GM23338 (cell line): ENCODE data around the gene LRMDA. TPM values are rescaled to one million over a fixed set of nuclear protein-coding genes. Genes with fewer than 3 reads are reported as not detected.

Experiments
- ATAC-seq: fragments of 200-7000 bp; cut with Tn5 transposase; 3 replicates; pipeline ENCODE4 v1.9.1; 2020
- DNase-seq: peaks from one replicate; pipeline ENCODE4 v3.0.0-alpha.2; 2015; ENCODE audit warnings: low spot score
- H2AFZ ChIP-seq: fragments of 200-600 bp; sonication (generic); 2 replicates; pipeline ENCODE4 v1.8.0; 2016; ENCODE audit warnings: antibody characterized with exemption, mild to moderate bottlenecking, moderate library complexity
- H3F3A ChIP-seq: fragments of 200-600 bp; sonication (generic); replicated peaks from 2 replicates; pipeline ENCODE4 v1.8.0; 2017; ENCODE audit warnings: antibody characterized with exemption, mixed run types, low read depth
- H3K27ac ChIP-seq: fragments of 200-600 bp; sonication (generic); 2 replicates; pipeline ENCODE4 v1.6.1; 2016; ENCODE audit warnings: low read depth
- H3K27me3 ChIP-seq: fragments of 200-600 bp; sonication (generic); 2 replicates; pipeline ENCODE4 v1.8.0; 2016; ENCODE audit warnings: mild to moderate bottlenecking, mixed run types, moderate library complexity; ENCODE audit not compliant: insufficient read depth
- H3K36me3 ChIP-seq: fragments of 200-600 bp; sonication (generic); 2 replicates; pipeline ENCODE4 v1.8.0; 2016; ENCODE audit warnings: mild to moderate bottlenecking; ENCODE audit not compliant: insufficient read depth
- H3K4me1 ChIP-seq: fragments of 200-600 bp; sonication (generic); 2 replicates; pipeline ENCODE4 v1.8.0; 2016; ENCODE audit warnings: mild to moderate bottlenecking, moderate library complexity; ENCODE audit not compliant: insufficient read depth
- H3K4me2 ChIP-seq: fragments of 200-600 bp; sonication (generic); 2 replicates; pipeline ENCODE4 v1.7.1; 2017; ENCODE audit warnings: mixed run types
- H3K4me3 ChIP-seq: fragments of 200-600 bp; sonication (generic); 2 replicates; pipeline ENCODE4 v1.6.1; 2016; ENCODE audit warnings: mixed run types
- H3K79me2 ChIP-seq: fragments of 200-600 bp; sonication (generic); replicated peaks from 2 replicates; pipeline ENCODE4 v1.8.0; 2017; ENCODE audit warnings: mild to moderate bottlenecking; ENCODE audit not compliant: insufficient read depth
- H3K9me2 ChIP-seq: fragments of 200-600 bp; sonication (generic); 2 replicates; pipeline ENCODE4 v1.8.0; 2017; ENCODE audit not compliant: insufficient read depth
- H4K20me1 ChIP-seq: fragments of 200-600 bp; sonication (generic); replicated peaks from 2 replicates; pipeline ENCODE4 v1.8.0; 2017; ENCODE audit warnings: mild to moderate bottlenecking; ENCODE audit not compliant: insufficient read depth
- H3K27ac Mint-ChIP-seq: 2 replicates; pipeline ENCODE4 v1.8.0; 2020; ENCODE audit warnings: inconsistent platforms, mild to moderate bottlenecking, moderate library complexity, mixed read lengths
- H3K27me3 Mint-ChIP-seq: 3 replicates; pipeline ENCODE4 v1.8.0; 2022; ENCODE audit warnings: low read depth, mild to moderate bottlenecking, moderate library complexity, mixed read lengths, inconsistent platforms; ENCODE audit not compliant: insufficient read depth, poor library complexity
- H3K36me3 Mint-ChIP-seq: 3 replicates; pipeline ENCODE4 v1.8.0; 2021; ENCODE audit warnings: low read depth, mild to moderate bottlenecking, inconsistent platforms, moderate library complexity, mixed read lengths
- H3K4me1 Mint-ChIP-seq: 3 replicates; pipeline ENCODE4 v1.8.0; 2020; ENCODE audit warnings: mild to moderate bottlenecking, inconsistent platforms, mixed read lengths
- H3K4me3 Mint-ChIP-seq: 3 replicates; pipeline ENCODE4 v1.8.0; 2021; ENCODE audit warnings: moderate library complexity, mild to moderate bottlenecking, inconsistent platforms, mixed read lengths
- H3K9me3 Mint-ChIP-seq: 3 replicates; pipeline ENCODE4 v1.8.0; 2020; ENCODE audit warnings: moderate library complexity, mild to moderate bottlenecking, inconsistent platforms, mixed read lengths
- CREB1 ChIP-seq: fragments of 250-450 bp; sonication (Bioruptor Pico); IDR thresholded peaks from 2 replicates; pipeline ENCODE4 v1.5.0; 2020; ENCODE audit warnings: low read depth, mild to moderate bottlenecking, moderate library complexity
- CTCF ChIP-seq, 2 experiments: fragments of 200-600 bp in 1 of 2; sonication (generic) in 1 of 2; conservative IDR thresholded peaks; 2 replicates each; pipeline versions ENCODE4 v1.5.1 to v1.6.1; 2016 to 2017; ENCODE audit warnings: antibody characterized with exemption in 2 of 2, low read depth in 2 of 2, mild to moderate bottlenecking in 2 of 2, moderate library complexity in 1 of 2
- ETS1 ChIP-seq: IDR thresholded peaks from 2 replicates; pipeline ENCODE4 v1.6.1; 2016; ENCODE audit warnings: antibody characterized with exemption
- EZH2 ChIP-seq: fragments of 200-600 bp; sonication (generic); IDR thresholded peaks from one replicate; pipeline ENCODE4 v1.8.0; 2017; ENCODE audit warnings: antibody characterized with exemption, mild to moderate bottlenecking, low read depth; ENCODE audit not compliant: unreplicated experiment
- EZH2phosphoT487 ChIP-seq: fragments of 200-600 bp; sonication (generic); IDR thresholded peaks from one replicate; pipeline ENCODE4 v1.8.1; 2018; ENCODE audit warnings: antibody characterized with exemption; ENCODE audit not compliant: unreplicated experiment
- JUNB ChIP-seq: IDR thresholded peaks from one replicate; pipeline ENCODE4 v1.6.1; 2016; ENCODE audit warnings: antibody characterized with exemption; ENCODE audit not compliant: unreplicated experiment
- NANOG ChIP-seq: IDR thresholded peaks from 2 replicates; pipeline ENCODE4 v1.6.1; 2016; ENCODE audit warnings: antibody characterized with exemption, borderline replicate concordance
- POLR2AphosphoS5 ChIP-seq: IDR thresholded peaks from 2 replicates; pipeline ENCODE4 v1.6.1; 2016; ENCODE audit warnings: antibody characterized with exemption, low read depth
- ZNF114 ChIP-seq: fragments of 250-450 bp; sonication (Bioruptor Pico); IDR thresholded peaks from 2 replicates; pipeline ENCODE4 v1.5.0; 2020; ENCODE audit warnings: mild to moderate bottlenecking, moderate library complexity
- ZNF331 ChIP-seq: fragments of 250-450 bp; sonication (Bioruptor Pico); IDR thresholded peaks from 2 replicates; pipeline ENCODE4 v1.5.0; 2020; ENCODE audit warnings: low read depth, mild to moderate bottlenecking, moderate library complexity
- polyA plus RNA-seq: library from polyadenylated mRNA; unstranded; fragments of >200 nt; fragmentation: Nextera tagmentation; extraction: Ambion mirVana; gene quantifications from 2 replicates; pipeline ENCODE4 v1.2.1, GENCODE V29; 2016
- total RNA-seq: library from RNA; depleted of rRNA; stranded (reverse); fragments of >200 nt; shearing (Covaris generic); gene quantifications from 2 replicates; pipeline ENCODE4 v1.2.3, GENCODE V29; 2014
- TF ChIP-seq, protein P1 (sequence below): IDR thresholded peaks from one replicate; pipeline ENCODE4 v1.6.1; 2018; ENCODE audit warnings: antibody characterized with exemption; ENCODE audit not compliant: unreplicated experiment
- TF ChIP-seq, protein P2 (sequence below): fragments of 250-450 bp; sonication (Bioruptor Pico); IDR thresholded peaks from 2 replicates; pipeline ENCODE4 v1.5.0; 2020; ENCODE audit warnings: mild to moderate bottlenecking, moderate library complexity

The LRMDA gene
- total and polyA plus RNA-seq, 2 experiments from 2014 or later: 0.90 to 1.8 TPM

DNA sequence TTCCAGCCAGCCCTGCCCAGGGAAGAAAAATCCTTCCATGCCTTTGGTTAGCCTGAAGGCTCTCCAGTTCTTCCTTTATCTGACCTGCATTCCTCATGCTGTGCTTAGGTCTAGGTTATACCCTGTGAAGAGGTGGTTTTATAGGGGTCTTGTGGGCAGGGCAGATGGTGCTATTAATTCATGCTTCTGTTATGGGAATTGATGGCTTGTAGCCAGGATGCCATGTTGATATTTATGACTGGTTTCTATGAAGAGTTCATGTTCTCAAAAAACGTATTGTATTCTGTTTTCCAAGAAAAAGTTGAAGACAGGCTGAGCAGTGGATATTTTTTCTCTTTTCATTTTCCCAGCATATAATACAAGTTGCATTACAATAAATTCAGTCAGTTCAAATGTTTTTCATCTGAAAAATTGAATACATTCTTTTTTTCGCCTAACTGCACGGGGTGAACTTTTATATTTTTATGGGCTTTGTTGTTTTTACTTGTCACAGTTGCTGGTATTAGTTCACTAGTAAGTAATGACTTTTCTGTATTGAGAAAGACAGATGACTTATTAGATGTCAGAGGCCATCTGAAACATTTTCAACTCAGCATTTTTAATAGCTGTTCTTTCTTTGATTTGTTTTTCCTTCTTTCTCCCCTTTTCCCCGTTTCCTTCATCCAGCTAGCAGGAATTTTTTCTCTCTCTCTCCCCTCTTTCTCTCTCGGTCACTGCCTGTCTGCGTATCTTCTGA is 322.8 kb downstream of the LRMDA start (continued):
- TF ChIP-seq, protein P1, sequence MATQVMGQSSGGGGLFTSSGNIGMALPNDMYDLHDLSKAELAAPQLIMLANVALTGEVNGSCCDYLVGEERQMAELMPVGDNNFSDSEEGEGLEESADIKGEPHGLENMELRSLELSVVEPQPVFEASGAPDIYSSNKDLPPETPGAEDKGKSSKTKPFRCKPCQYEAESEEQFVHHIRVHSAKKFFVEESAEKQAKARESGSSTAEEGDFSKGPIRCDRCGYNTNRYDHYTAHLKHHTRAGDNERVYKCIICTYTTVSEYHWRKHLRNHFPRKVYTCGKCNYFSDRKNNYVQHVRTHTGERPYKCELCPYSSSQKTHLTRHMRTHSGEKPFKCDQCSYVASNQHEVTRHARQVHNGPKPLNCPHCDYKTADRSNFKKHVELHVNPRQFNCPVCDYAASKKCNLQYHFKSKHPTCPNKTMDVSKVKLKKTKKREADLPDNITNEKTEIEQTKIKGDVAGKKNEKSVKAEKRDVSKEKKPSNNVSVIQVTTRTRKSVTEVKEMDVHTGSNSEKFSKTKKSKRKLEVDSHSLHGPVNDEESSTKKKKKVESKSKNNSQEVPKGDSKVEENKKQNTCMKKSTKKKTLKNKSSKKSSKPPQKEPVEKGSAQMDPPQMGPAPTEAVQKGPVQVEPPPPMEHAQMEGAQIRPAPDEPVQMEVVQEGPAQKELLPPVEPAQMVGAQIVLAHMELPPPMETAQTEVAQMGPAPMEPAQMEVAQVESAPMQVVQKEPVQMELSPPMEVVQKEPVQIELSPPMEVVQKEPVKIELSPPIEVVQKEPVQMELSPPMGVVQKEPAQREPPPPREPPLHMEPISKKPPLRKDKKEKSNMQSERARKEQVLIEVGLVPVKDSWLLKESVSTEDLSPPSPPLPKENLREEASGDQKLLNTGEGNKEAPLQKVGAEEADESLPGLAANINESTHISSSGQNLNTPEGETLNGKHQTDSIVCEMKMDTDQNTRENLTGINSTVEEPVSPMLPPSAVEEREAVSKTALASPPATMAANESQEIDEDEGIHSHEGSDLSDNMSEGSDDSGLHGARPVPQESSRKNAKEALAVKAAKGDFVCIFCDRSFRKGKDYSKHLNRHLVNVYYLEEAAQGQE: no peak

- Histone ChIP-seq H3K4me1 (no peaks in the 10 kb centered on the region), H3F3A (no peaks in the 10 kb centered on the region), H3K27ac (no peak overlapping the region), H3K36me3 (no peaks in the 10 kb centered on the region), H3K4me2 (no peak overlapping the region), H3K9me2 (no peaks in the 10 kb centered on the region), H3K4me3 (no peak overlapping the region), H3K27me3 (no peaks in the 10 kb centered on the region), H3K79me2 (no peaks in the 10 kb centered on the region), H2AFZ (no peak overlapping the region), H4K20me1 (no peaks in the 10 kb centered on the region)
- ATAC-seq (no peak), DNase-seq (no peak)
- Mint-ChIP-seq H3K4me3 (no peak overlapping the region), H3K4me1 (peaks cover 5% of the 10 kb centered on the region; the same call in 1 of the 3 replicates), H3K36me3 (peaks cover 9% of the 10 kb centered on the region; the same call in 2 of the 3 replicates), H3K27me3 (no peaks in the 10 kb centered on the region), H3K27ac (no peak overlapping the region), H3K9me3 (peaks cover 11% of the 10 kb centered on the region)
- TF ChIP-seq ZNF114 (CRISPR knock-in tag): no peak
- TF ChIP-seq EZH2: no peak
- TF ChIP-seq ZNF331 (CRISPR knock-in tag): no peak
- TF ChIP-seq POLR2AphosphoS5: no peak
- TF ChIP-seq CTCF (conservative IDR thresholded peaks at IDR 0.05; ENCODE audit: low read depth in 2 of 2): no peak
- TF ChIP-seq EZH2phosphoT487: no peak
- TF ChIP-seq CREB1 (CRISPR knock-in tag): no peak
- no peak for TF ChIP-seq JUNB
- TF ChIP-seq, protein P2, sequence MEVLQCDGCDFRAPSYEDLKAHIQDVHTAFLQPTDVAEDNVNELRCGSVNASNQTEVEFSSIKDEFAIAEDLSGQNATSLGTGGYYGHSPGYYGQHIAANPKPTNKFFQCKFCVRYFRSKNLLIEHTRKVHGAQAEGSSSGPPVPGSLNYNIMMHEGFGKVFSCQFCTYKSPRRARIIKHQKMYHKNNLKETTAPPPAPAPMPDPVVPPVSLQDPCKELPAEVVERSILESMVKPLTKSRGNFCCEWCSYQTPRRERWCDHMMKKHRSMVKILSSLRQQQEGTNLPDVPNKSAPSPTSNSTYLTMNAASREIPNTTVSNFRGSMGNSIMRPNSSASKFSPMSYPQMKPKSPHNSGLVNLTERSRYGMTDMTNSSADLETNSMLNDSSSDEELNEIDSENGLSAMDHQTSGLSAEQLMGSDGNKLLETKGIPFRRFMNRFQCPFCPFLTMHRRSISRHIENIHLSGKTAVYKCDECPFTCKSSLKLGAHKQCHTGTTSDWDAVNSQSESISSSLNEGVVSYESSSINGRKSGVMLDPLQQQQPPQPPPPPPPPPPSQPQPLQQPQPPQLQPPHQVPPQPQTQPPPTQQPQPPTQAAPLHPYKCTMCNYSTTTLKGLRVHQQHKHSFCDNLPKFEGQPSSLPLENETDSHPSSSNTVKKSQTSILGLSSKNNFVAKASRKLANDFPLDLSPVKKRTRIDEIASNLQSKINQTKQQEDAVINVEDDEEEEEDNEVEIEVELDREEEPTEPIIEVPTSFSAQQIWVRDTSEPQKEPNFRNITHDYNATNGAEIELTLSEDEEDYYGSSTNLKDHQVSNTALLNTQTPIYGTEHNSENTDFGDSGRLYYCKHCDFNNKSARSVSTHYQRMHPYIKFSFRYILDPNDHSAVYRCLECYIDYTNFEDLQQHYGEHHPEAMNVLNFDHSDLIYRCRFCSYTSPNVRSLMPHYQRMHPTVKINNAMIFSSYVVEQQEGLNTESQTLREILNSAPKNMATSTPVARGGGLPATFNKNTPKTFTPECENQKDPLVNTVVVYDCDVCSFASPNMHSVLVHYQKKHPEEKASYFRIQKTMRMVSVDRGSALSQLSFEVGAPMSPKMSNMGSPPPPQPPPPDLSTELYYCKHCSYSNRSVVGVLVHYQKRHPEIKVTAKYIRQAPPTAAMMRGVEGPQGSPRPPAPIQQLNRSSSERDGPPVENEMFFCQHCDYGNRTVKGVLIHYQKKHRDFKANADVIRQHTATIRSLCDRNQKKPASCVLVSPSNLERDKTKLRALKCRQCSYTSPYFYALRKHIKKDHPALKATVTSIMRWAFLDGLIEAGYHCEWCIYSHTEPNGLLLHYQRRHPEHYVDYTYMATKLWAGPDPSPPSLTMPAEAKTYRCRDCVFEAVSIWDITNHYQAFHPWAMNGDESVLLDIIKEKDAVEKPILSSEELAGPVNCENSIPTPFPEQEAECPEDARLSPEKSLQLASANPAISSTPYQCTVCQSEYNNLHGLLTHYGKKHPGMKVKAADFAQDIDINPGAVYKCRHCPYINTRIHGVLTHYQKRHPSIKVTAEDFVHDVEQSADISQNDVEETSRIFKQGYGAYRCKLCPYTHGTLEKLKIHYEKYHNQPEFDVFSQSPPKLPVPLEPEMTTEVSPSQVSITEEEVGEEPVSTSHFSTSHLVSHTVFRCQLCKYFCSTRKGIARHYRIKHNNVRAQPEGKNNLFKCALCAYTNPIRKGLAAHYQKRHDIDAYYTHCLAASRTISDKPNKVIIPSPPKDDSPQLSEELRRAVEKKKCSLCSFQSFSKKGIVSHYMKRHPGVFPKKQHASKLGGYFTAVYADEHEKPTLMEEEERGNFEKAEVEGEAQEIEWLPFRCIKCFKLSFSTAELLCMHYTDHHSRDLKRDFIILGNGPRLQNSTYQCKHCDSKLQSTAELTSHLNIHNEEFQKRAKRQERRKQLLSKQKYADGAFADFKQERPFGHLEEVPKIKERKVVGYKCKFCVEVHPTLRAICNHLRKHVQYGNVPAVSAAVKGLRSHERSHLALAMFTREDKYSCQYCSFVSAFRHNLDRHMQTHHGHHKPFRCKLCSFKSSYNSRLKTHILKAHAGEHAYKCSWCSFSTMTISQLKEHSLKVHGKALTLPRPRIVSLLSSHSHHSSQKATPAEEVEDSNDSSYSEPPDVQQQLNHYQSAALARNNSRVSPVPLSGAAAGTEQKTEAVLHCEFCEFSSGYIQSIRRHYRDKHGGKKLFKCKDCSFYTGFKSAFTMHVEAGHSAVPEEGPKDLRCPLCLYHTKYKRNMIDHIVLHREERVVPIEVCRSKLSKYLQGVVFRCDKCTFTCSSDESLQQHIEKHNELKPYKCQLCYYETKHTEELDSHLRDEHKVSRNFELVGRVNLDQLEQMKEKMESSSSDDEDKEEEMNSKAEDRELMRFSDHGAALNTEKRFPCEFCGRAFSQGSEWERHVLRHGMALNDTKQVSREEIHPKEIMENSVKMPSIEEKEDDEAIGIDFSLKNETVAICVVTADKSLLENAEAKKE (CRISPR knock-in tag): no peak
- no peak for TF ChIP-seq ETS1
- TF ChIP-seq NANOG: no peak
Measured at GRCh38 chr10:75755528-75755927, 324.1 kb downstream of the LRMDA start.
